ENCODE results near the gene DNAJC3. TPM values are rescaled to one million over a fixed set of nuclear protein-coding genes. Genes with fewer than 3 reads are reported as not detected.
A peak's percentile ranks its signal among the peaks of the same experiment; 100 is the strongest.
"Not testable (repeated sequence)": the region's sequence is repeated elsewhere in the genome, so short reads cannot be mapped to it uniquely, and the experiment has no call there.

Gene DNAJC3
- total RNA-seq, 1 donor from 2014 or later, result 21.7 TPM

DNA sequence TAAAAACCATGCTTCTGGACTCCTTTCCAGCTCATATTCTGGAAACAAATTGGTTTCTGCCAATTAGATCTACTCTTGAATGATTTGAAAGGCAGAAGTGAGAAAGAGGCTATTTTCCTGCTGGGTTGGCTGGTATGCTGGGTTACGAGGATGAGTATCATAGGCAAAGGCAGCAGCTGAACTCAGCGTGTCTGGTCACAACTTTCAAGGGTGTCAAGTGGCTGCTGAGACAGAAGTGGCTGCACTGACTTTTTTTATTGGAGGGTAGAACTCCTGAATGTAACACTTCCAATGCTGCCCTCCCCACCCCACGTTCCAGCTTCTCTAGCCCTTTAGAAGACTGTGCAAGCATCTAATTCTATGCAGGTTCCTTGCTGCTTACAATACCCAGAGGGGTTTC lies 24.1 kb upstream of the DNAJC3 start:
- no peak for TF ChIP-seq CTCF (IDR thresholded peaks at IDR 0.05; ENCODE audit: unreplicated experiment)
- no peaks in the 10 kb centered on the region for H3K4me1 Mint-ChIP-seq
- H3K36me3 Mint-ChIP-seq, result no peaks in the 10 kb centered on the region
- peaks cover 9% of the 10 kb centered on the region for H3K9me3 Mint-ChIP-seq
- H3K4me3 Mint-ChIP-seq, result no peak overlapping the region
- H3K27ac Mint-ChIP-seq, result no peak overlapping the region
- no peak for DNase-seq (ENCODE audit: low spot score in 2 of 2, unreplicated experiment in 2 of 2)
- peaks cover 3% of the 10 kb centered on the region for H3K27me3 Mint-ChIP-seq (ENCODE audit: low read depth)

DNA sequence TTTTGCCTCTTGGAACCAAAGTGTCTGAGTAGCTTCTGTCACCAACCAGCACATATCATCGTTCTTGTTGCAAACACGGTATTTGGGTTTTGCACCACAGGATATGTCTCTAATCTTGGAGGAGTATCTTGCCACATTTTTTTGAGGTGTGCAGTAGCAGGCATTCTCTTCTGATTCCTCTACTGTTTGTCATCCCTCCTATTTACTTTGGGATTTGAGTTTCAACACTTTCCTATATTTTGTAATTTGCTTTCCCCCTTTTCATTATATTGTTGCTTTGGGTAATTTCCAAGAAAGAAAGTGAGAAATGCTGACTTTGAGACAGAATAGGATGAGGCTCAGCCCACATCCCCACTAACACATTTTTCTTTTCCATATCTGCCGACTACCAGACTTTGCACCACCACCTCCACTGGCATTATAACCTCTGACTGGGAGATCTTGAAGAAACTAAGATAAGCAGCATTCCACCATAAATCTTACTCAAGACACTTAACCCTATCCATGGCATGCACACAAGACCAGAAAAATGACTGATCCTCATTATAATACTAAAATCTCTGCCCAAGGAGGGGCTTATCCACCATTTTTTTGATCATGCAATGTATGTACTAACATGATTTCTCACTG lies 20.4 kb upstream of the DNAJC3 start:
- Mint-ChIP-seq H3K4me1 (peaks cover 4% of the 10 kb centered on the region), H3K27ac (no peak overlapping the region), H3K36me3 (no peaks in the 10 kb centered on the region), H3K9me3 (peaks cover 8% of the 10 kb centered on the region), H3K4me3 (no peak overlapping the region), H3K27me3 (ENCODE audit: low read depth) (peaks cover 3% of the 10 kb centered on the region)
- DNase-seq (ENCODE audit: low spot score in 2 of 2, unreplicated experiment in 2 of 2), result no peak
- TF ChIP-seq CTCF (IDR thresholded peaks at IDR 0.05; ENCODE audit: unreplicated experiment), result no peak

GRCh38 chr13:95659500-95659899 lies 17.4 kb upstream of the DNAJC3 start:
- Mint-ChIP-seq H3K36me3 (no peaks in the 10 kb centered on the region), H3K4me3 (no peak overlapping the region), H3K27me3 (ENCODE audit: low read depth) (no peaks in the 10 kb centered on the region), H3K27ac (no peak overlapping the region), H3K9me3 (peaks cover 13% of the 10 kb centered on the region), H3K4me1 (peaks cover 4% of the 10 kb centered on the region)
- no peak for TF ChIP-seq CTCF (IDR thresholded peaks at IDR 0.05; ENCODE audit: unreplicated experiment)
- no peak for DNase-seq (ENCODE audit: low spot score in 2 of 2, unreplicated experiment in 2 of 2)

GRCh38 chr13:95660981-95661581 lies 15.9 kb upstream of the DNAJC3 start:
- peaks cover 4% of the 10 kb centered on the region for H3K4me1 Mint-ChIP-seq
- H3K36me3 Mint-ChIP-seq, result no peaks in the 10 kb centered on the region
- no peak for DNase-seq (ENCODE audit: low spot score in 2 of 2, unreplicated experiment in 2 of 2)
- no peak overlapping the region for H3K27ac Mint-ChIP-seq
- peaks cover 28% of the 10 kb centered on the region for H3K9me3 Mint-ChIP-seq
- H3K27me3 Mint-ChIP-seq (ENCODE audit: low read depth), result no peaks in the 10 kb centered on the region
- TF ChIP-seq CTCF (IDR thresholded peaks at IDR 0.05; ENCODE audit: unreplicated experiment), result peak; percentile 71
- no peak overlapping the region for H3K4me3 Mint-ChIP-seq

DNA sequence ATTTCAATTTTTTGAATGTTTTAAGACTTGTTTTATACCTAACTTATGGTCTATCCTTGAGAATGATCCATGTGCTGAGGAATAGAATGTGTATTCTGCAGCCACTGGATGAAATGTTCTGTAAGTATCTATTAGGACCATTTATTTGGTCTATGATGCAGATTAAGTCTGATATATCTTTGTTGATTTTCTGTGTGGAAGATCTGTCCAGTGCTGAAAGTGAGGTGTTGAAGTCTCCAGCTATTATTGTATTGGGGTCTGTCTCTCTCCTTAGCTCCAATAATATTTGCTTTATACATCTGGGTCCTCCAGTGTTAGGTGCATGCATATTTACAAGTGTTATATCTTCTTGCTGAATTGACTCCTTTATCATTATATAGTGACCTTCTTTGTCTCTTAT lies 9.7 kb upstream of the DNAJC3 start:
- DNase-seq (ENCODE audit: low spot score in 2 of 2, unreplicated experiment in 2 of 2); H3K4me1 Mint-ChIP-seq; H3K4me3 Mint-ChIP-seq; H3K27me3 Mint-ChIP-seq (ENCODE audit: low read depth); H3K27ac Mint-ChIP-seq: not testable (repeated sequence)
- peaks cover 72% of the 10 kb centered on the region for H3K9me3 Mint-ChIP-seq
- peaks cover 33% of the 10 kb centered on the region for H3K36me3 Mint-ChIP-seq

- H3K9me3 Mint-ChIP-seq, result peaks cover 58% of the 10 kb centered on the region
- H3K27ac Mint-ChIP-seq, result no peak overlapping the region
- no peak for TF ChIP-seq CTCF (IDR thresholded peaks at IDR 0.05; ENCODE audit: unreplicated experiment)
- no peak overlapping the region for H3K4me3 Mint-ChIP-seq
- H3K4me1 Mint-ChIP-seq, result peaks cover 21% of the 10 kb centered on the region
- DNase-seq (ENCODE audit: low spot score in 2 of 2, unreplicated experiment in 2 of 2), result no peak
- H3K27me3 Mint-ChIP-seq (ENCODE audit: low read depth), result no peaks in the 10 kb centered on the region
- H3K36me3 Mint-ChIP-seq, result peaks cover 39% of the 10 kb centered on the region
These were observed 5.3 kb upstream of the DNAJC3 start for GRCh38 chr13:95671597-95671996.
